HepG2 (cell line): Measurements from ENCODE around the gene ETV1. TPM values are rescaled to one million over a fixed set of nuclear protein-coding genes. Genes with fewer than 3 reads are reported as not detected.

Source experiments
- ATAC-seq: fragments of 200-7000 bp; cut with Tn5 transposase; 3 replicates; pipeline ENCODE4 v1.9.1; 2020; ENCODE audit warnings: mild to moderate bottlenecking, moderate library complexity
- BruUV-seq: library from RNA; stranded (reverse); fragments of 400-500 nt; replicated peaks from 2 replicates; lab custom pipeline; 2021; lab: Mats Ljungman, UMichigan
- CTCF ChIA-PET: fragments of 300-600 bp; formaldehyde crosslinking; extraction: SDS; loops from one replicate; lab custom pipeline; 2021; ENCODE audit warnings: low total read pairs, inconsistent platforms, low intra/inter-chr PET ratio; lab: Yijun Ruan, JAX
- POLR2A ChIA-PET: fragments of 350-600 bp; sonication (Branson Sonifier 250); formaldehyde crosslinking; loops from one replicate; lab custom pipeline; 2020; ENCODE audit warnings: antibody characterized with exemption, inconsistent platforms; lab: Yijun Ruan, JAX
- DNase-seq: peaks from one replicate; pipeline ENCODE4 v3.0.0-alpha.2; 2015; ENCODE audit warnings: low spot score
- FAIRE-seq: peaks from 3 replicates; lab custom pipeline; 2011; peaks lifted over from hg19 to GRCh38; lab: Jason Lieb, UNC
- H2AFZ ChIP-seq: one replicate; pipeline ENCODE4 v1.6.1; 2011; ENCODE audit warnings: low read length, inconsistent platforms
- H3K27ac ChIP-seq: fragments of 300-600 bp; 3 replicates; pipeline ENCODE4 v1.8.0; 2011; ENCODE audit warnings: mixed run types, mild to moderate bottlenecking, mixed read lengths, low read length, inconsistent platforms; ENCODE audit not compliant: insufficient read depth; ENCODE audit errors: extremely low read length
- H3K27me3 ChIP-seq, 2 experiments: fragments of 200-600 bp in 1 of 2; 2 replicates in 1 of 2; 3 replicates in 1 of 2; pipeline versions ENCODE4 v1.6.0 to v1.8.0; 2011; ENCODE audit warnings: low read length in 2 of 2, mild to moderate bottlenecking in 2 of 2, moderate library complexity in 2 of 2, inconsistent platforms in 1 of 2; ENCODE audit not compliant: insufficient read depth in 2 of 2, control insufficient read depth in 1 of 2
- H3K36me3 ChIP-seq, 2 experiments: fragments of 200-600 bp in 1 of 2; replicated peaks in 1 of 2; 2 replicates in 1 of 2; 3 replicates in 1 of 2; pipeline versions ENCODE4 v1.5.1 to v1.8.0; 2011; ENCODE audit warnings: low read length in 2 of 2, inconsistent platforms in 1 of 2; ENCODE audit not compliant: insufficient read depth in 2 of 2, control insufficient read depth in 1 of 2
- H3K4me1 ChIP-seq: 2 replicates; pipeline ENCODE4 v1.5.1; 2012; ENCODE audit warnings: low read length, inconsistent platforms; ENCODE audit not compliant: insufficient read depth
- H3K4me2 ChIP-seq: 2 replicates; pipeline ENCODE4 v1.6.0; 2011; ENCODE audit warnings: low read depth, low read length, inconsistent platforms
- H3K4me3 ChIP-seq, 3 experiments: fragments of 200-600 bp in 1 of 3; sonication (generic), shearing (Covaris generic) in 1 of 3; replicated peaks in 1 of 3; 2 replicates each; pipeline ENCODE4 v1.5.1; 2011 to 2016; ENCODE audit warnings: low read length in 3 of 3, inconsistent platforms in 2 of 3, low read depth in 2 of 3, mild to moderate bottlenecking in 2 of 3, control low read depth in 1 of 3, mixed read lengths in 1 of 3; ENCODE audit not compliant: insufficient read depth in 1 of 3
- H3K79me2 ChIP-seq: one replicate; pipeline ENCODE4 v1.6.1; 2011; ENCODE audit warnings: low read length, inconsistent platforms; ENCODE audit not compliant: insufficient read depth
- H3K9ac ChIP-seq: 2 replicates; pipeline ENCODE4 v1.6.0; 2011; ENCODE audit warnings: mild to moderate bottlenecking, low read depth, low read length, inconsistent platforms; ENCODE audit not compliant: insufficient read depth
- H3K9me3 ChIP-seq: 2 replicates; pipeline ENCODE4 v1.5.1; 2012; ENCODE audit warnings: mild to moderate bottlenecking, low read length
- H4K20me1 ChIP-seq: 2 replicates; pipeline ENCODE4 v1.6.0; 2011; ENCODE audit warnings: inconsistent platforms, mild to moderate bottlenecking, low read length, moderate library complexity; ENCODE audit not compliant: insufficient read depth
- ATF6 ChIP-seq: sonication (generic); formaldehyde crosslinking; conservative IDR thresholded peaks from 2 replicates; pipeline ENCODE4 v1.4.0; 2020; ENCODE audit warnings: missing genetic modification reagents
- DZIP1 ChIP-seq: sonication (generic); formaldehyde crosslinking; IDR thresholded peaks from 2 replicates; pipeline ENCODE4 v1.5.0; 2020; ENCODE audit warnings: mild to moderate bottlenecking, missing genetic modification reagents
- GMEB2 ChIP-seq: IDR thresholded peaks from 2 replicates; pipeline ENCODE4 v1.6.1; 2016; ENCODE audit warnings: missing biosample characterization, missing genetic modification reagents, low read depth
- GPN1 ChIP-seq: sonication (generic); formaldehyde crosslinking; IDR thresholded peaks from 2 replicates; pipeline ENCODE4 v1.5.1; 2020; ENCODE audit warnings: missing genetic modification reagents, borderline replicate concordance
- KDM2A ChIP-seq: sonication (generic); formaldehyde crosslinking; IDR thresholded peaks from 2 replicates; pipeline ENCODE4 v1.4.0; 2020; ENCODE audit warnings: low read depth, missing genetic modification reagents, borderline replicate concordance
- MTA1 ChIP-seq: sonication (generic); formaldehyde crosslinking; IDR thresholded peaks from 2 replicates; pipeline ENCODE4 v1.4.0; 2020; ENCODE audit warnings: missing genetic modification reagents, mild to moderate bottlenecking, borderline replicate concordance
- PHF20 ChIP-seq: sonication (generic); formaldehyde crosslinking; IDR thresholded peaks from 2 replicates; pipeline ENCODE4 v1.5.0; 2020; ENCODE audit warnings: mild to moderate bottlenecking, missing genetic modification reagents
- RARG ChIP-seq: sonication (generic); formaldehyde crosslinking; IDR thresholded peaks from 2 replicates; pipeline ENCODE4 v1.4.0; 2020; ENCODE audit warnings: low read depth, mild to moderate bottlenecking, missing genetic modification reagents
- TBP ChIP-seq: sonication (generic); formaldehyde crosslinking; IDR thresholded peaks from 2 replicates; pipeline ENCODE4 v1.5.0; 2020; ENCODE audit warnings: missing genetic modification reagents
- TBX3 ChIP-seq: fragments of 450-650 bp; IDR thresholded peaks from 2 replicates; pipeline ENCODE4 v1.6.1; 2017; ENCODE audit warnings: antibody characterized with exemption, mild to moderate bottlenecking, inconsistent platforms, borderline replicate concordance
- TGIF2 ChIP-seq: IDR thresholded peaks from 2 replicates; pipeline ENCODE4 v1.6.1; 2016; ENCODE audit warnings: control low read depth, missing compliant biosample characterization
- TRIM22 ChIP-seq: fragments of 450-650 bp; IDR thresholded peaks from 2 replicates; pipeline ENCODE4 v1.6.1; 2017
- XRCC5 ChIP-seq: fragments of 200-400 bp; formaldehyde crosslinking; optimal IDR thresholded peaks from 2 replicates; pipeline ENCODE3; 2017; ENCODE audit warnings: mild to moderate bottlenecking, low read length
- YY1 ChIP-seq: IDR thresholded peaks from 2 replicates; pipeline ENCODE4 v1.6.1; 2011; ENCODE audit warnings: low read length, low read depth, moderate library complexity, mild to moderate bottlenecking; ENCODE audit not compliant: insufficient read depth, insufficient replicate concordance
- ZBTB7B ChIP-seq: sonication (generic); formaldehyde crosslinking; IDR thresholded peaks from 2 replicates; pipeline ENCODE4 v1.4.0; 2020; ENCODE audit warnings: missing genetic modification reagents
- ZFP82 ChIP-seq: sonication (generic); formaldehyde crosslinking; IDR thresholded peaks from 2 replicates; pipeline ENCODE4 v1.5.1; 2020; ENCODE audit warnings: mild to moderate bottlenecking, missing genetic modification reagents, borderline replicate concordance
- ZNF747 ChIP-seq: sonication (generic); formaldehyde crosslinking; IDR thresholded peaks from 2 replicates; pipeline ENCODE4 v1.8.1; 2023; ENCODE audit warnings: missing genetic modification reagents, mild to moderate bottlenecking, borderline replicate concordance
- WGBS: methylation state at CpG from one replicate; pipeline ENCODE4 v1.1.6; 2017; ENCODE audit warnings: low lambda C conversion rate; 5-methylcytosine and 5-hydroxymethylcytosine counted together
- in situ Hi-C: cut with HindIII; loops from 2 replicates; pipeline ENCODE4 v1.10.0; 2017; ENCODE audit warnings: low pct_unique_long_range_greater_than_20kb; ENCODE audit not compliant: extremely low pct_ligation_motif_present
- intact Hi-C: fragments of 100-400 bp; cut with micrococcal nuclease; formaldehyde crosslinking; loops from one replicate; pipeline ENCODE4 v1.10.0; 2022; ENCODE audit not compliant: unreplicated experiment
- polyA plus RNA-seq, 8 experiments: library from polyadenylated mRNA; depleted of rRNA in 3 of 8; stranded (reverse) in 7 of 8; unstranded in 1 of 8; fragments of >200 nt; fragmentation: Illumina TruSeq in 4 of 8; extraction: Trizol in 4 of 8; gene quantifications; 2 replicates each; pipeline versions ENCODE4 v1.2.1 to v1.2.3, GENCODE V29; 2011 to 2016; ENCODE audit warnings: low read depth in 4 of 8, missing spikeins in 1 of 8, mixed read lengths in 1 of 8; ENCODE audit not compliant: insufficient read depth in 1 of 8
- total RNA-seq, 5 experiments: library from RNA; depleted of rRNA; stranded (reverse); fragments of >200 nt; fragmentation: Illumina TruSeq; extraction: Trizol; gene quantifications; 2 replicates each; pipeline ENCODE4 v1.2.3, GENCODE V29; 2016; ENCODE audit warnings: low read depth in 1 of 5

The ETV1 gene
- total and polyA plus RNA-seq, 2 of the 13 experiments (the other 11 are each of a cell fraction or from before 2014, with no cell fraction given) = 0.04 to 0.24 TPM

GRCh38 chr7:13908667-13909397 is 80.6 kb downstream of the ETV1 start (continued):
- TF ChIP-seq KDM2A (CRISPR knock-in tag) (no peak), ZNF747 (no peak), TBX3 (no peak), TBP (CRISPR knock-in tag) (no peak), RARG (no peak), PHF20 (CRISPR knock-in tag) (no peak), DZIP1 (CRISPR knock-in tag) (no peak), MTA1 (CRISPR knock-in tag) (no peak), YY1 (no peak)

- H3K4me1 ChIP-seq = no peaks in the 10 kb centered on the region
- no peak for ATAC-seq
- intact Hi-C loops = no loop called here
- H3K36me3 ChIP-seq = no peaks in the 10 kb centered on the region
- no peak overlapping the region for H3K4me2 ChIP-seq
- H3K4me3 ChIP-seq = no peak overlapping the region
- peaks cover 85% of the 10 kb centered on the region for H3K9me3 ChIP-seq
- H3K79me2 ChIP-seq = no peaks in the 10 kb centered on the region
- in situ Hi-C loops = no loop called here
- WGBS = 5% methylated on average over 1 of the region's 1 CpG
- no peak overlapping the region for H3K9ac ChIP-seq
- no peak overlapping the region for H2AFZ ChIP-seq
- H3K27ac ChIP-seq = no peak overlapping the region
- ChIA-PET CTCF (no interaction called here), POLR2A (no interaction called here)
- no peak for DNase-seq
- H4K20me1 ChIP-seq = no peaks in the 10 kb centered on the region
- no peak for FAIRE-seq
- no TSS peak for BruUV-seq
- no peaks in the 10 kb centered on the region for H3K27me3 ChIP-seq
- TF ChIP-seq TRIM22 (no peak), ZFP82 (CRISPR knock-in tag) (no peak), GMEB2 (CRISPR knock-in tag) (no peak), TGIF2 (CRISPR knock-in tag) (no peak), GPN1 (no peak), XRCC5 (no peak), ATF6 (CRISPR knock-in tag) (no peak), ZBTB7B (CRISPR knock-in tag) (no peak)
These were observed 81.6 kb downstream of the ETV1 start for GRCh38 chr7:13907831-13908230.
